Measurements from ENCODE around the gene BAK1. TPM values are rescaled to one million over a fixed set of nuclear protein-coding genes. Genes with fewer than 3 reads are reported as not detected.

Gene BAK1
- total RNA-seq, 3 donors from 2014 or later = 6.7 to 11.1 (median 7.0) TPM

GRCh38 chr6:33588894-33589293 lies 8.8 kb upstream of the BAK1 start:
- peak overlapping the region in 1 of 2 donors; percentile 77 for H3K27ac ChIP-seq
- H3K4me1 ChIP-seq = no peaks in the 10 kb centered on the region
- no peak for DNase-seq (ENCODE audit: low spot score in 2 of 2)
- TF ChIP-seq POLR2AphosphoS5 (IDR thresholded peaks at IDR 0.05) = no peak
- TF ChIP-seq, protein P1, sequence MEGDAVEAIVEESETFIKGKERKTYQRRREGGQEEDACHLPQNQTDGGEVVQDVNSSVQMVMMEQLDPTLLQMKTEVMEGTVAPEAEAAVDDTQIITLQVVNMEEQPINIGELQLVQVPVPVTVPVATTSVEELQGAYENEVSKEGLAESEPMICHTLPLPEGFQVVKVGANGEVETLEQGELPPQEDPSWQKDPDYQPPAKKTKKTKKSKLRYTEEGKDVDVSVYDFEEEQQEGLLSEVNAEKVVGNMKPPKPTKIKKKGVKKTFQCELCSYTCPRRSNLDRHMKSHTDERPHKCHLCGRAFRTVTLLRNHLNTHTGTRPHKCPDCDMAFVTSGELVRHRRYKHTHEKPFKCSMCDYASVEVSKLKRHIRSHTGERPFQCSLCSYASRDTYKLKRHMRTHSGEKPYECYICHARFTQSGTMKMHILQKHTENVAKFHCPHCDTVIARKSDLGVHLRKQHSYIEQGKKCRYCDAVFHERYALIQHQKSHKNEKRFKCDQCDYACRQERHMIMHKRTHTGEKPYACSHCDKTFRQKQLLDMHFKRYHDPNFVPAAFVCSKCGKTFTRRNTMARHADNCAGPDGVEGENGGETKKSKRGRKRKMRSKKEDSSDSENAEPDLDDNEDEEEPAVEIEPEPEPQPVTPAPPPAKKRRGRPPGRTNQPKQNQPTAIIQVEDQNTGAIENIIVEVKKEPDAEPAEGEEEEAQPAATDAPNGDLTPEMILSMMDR (IDR thresholded peaks at IDR 0.05) = no peak
- intact Hi-C loops (cut with DNase I; ENCODE audit: low total_unique reads) = loop anchor here (10.0 kb wide), 1 partner anchor 106 kb away; no protein-coding TSS in a partner anchor
- H3K36me3 ChIP-seq = no peaks in the 10 kb centered on the region
- no peaks in the 10 kb centered on the region for H3K9me3 ChIP-seq
- H3K4me3 ChIP-seq = no peak overlapping the region
- H3K27me3 ChIP-seq = no peaks in the 10 kb centered on the region

DNA sequence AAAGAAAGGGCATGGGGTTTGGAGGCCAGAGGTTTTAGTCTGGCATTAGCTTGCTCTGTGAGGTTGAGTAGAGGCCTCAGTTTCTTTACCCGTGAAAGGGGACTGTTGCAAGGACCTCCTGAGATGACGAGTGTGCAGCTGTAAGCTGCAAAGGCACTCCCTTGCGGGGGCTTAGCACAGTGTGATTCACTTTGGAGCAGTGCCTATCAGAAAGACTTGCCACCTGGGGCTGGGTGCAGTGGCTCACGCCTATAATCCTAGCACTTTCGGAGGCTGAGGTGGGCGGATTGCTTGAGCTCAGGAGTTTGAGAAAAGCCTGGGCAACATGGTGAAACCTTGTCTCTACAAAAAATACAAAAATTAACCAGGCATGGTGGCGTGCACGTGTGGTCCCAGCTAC lies 7.5 kb upstream of the BAK1 start:
- TF ChIP-seq POLR2A (IDR thresholded peaks at IDR 0.05) (no peak), POLR2AphosphoS5 (IDR thresholded peaks at IDR 0.05) (no peak)
- TF ChIP-seq, protein P1 (IDR thresholded peaks at IDR 0.05) = no peak
- no peaks in the 10 kb centered on the region for H3K9me3 ChIP-seq
- H3K27ac ChIP-seq = no peak overlapping the region
- no peaks in the 10 kb centered on the region for H3K4me1 ChIP-seq
- no peaks in the 10 kb centered on the region for H3K36me3 ChIP-seq
- no peak overlapping the region for H3K4me3 ChIP-seq
- intact Hi-C loops (cut with DNase I; ENCODE audit: low total_unique reads) = loop anchor here (10.0 kb wide), 1 partner anchor 107 kb away; no protein-coding TSS in a partner anchor
- H3K27me3 ChIP-seq = no peaks in the 10 kb centered on the region
- no peak for DNase-seq (ENCODE audit: low spot score in 2 of 2)

DNA sequence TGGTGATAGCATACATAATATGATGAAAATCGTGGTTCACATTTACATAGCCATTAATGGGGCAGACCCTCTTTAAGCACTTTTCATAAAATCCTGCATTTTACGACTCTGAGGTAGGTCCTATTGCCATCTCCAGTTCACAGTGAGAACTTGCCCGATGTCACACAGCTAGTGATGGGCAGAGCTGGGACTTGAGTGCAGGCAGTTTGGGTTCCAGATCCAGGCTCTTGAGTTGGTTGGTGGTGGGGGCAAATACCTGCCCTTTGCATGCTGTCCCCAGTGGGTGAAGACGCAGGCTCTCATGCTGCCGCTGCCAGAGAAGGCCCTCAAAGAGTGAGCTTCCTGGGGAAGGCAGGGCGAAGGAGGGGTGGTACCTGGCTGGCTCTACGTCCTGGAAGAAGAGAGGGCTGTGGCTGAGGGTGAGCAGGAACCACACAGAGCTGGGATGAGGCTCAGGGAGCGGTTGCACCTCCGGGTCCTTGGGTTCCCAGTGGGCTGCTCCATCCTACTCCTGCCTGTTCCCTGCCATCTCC lies 6.1 kb upstream of the BAK1 start:
- H3K4me1 ChIP-seq = no peaks in the 10 kb centered on the region
- no peaks in the 10 kb centered on the region for H3K9me3 ChIP-seq
- H3K4me3 ChIP-seq = no peak overlapping the region
- no peak for DNase-seq (ENCODE audit: low spot score in 2 of 2)
- no peaks in the 10 kb centered on the region for H3K27me3 ChIP-seq
- no peak overlapping the region for H3K27ac ChIP-seq
- no peaks in the 10 kb centered on the region for H3K36me3 ChIP-seq
- no peak for TF ChIP-seq POLR2AphosphoS5 (IDR thresholded peaks at IDR 0.05)
- TF ChIP-seq, protein P1 (IDR thresholded peaks at IDR 0.05) = no peak
- TF ChIP-seq POLR2A (IDR thresholded peaks at IDR 0.05) = no peak
- intact Hi-C loops (cut with DNase I; ENCODE audit: low total_unique reads) = loop anchor here (10.0 kb wide), 1 partner anchor 109 kb away; no protein-coding TSS in a partner anchor

DNA sequence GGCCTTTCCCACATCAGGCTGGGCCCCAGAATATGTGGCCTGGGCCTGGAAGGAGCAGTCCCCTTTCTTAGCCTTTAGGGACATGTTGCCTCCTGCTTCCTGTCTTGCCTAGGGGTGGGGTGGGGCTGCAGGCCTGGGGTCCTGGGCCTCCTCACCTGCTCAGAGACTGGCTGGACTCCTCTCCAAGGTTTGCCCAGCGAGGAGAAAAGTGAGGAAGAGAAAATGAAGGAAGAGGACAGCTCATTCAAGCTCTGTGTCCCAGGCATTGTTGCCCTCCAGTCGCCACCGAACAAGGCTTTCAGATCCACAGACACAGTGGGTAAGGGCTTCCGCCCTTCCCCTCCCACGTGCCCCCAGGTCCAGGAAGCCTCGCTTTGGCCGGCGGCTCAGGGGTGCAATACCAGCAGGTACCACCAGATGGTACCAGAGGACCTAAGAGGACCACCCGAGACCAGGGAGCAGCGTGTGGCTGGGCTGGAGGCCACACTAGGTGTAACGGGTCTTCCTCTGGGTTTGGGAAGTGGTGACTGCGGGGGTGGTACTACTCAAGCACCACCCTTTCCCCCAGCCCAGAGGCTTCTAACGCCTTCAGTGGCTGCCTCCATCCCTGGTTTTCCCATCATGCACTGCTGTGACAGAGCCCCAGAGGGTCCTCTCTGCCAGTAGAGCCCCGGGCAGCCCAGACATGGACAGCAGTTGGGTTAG lies 5.5 kb upstream of the BAK1 start:
- no peaks in the 10 kb centered on the region for H3K27me3 ChIP-seq
- H3K36me3 ChIP-seq = no peaks in the 10 kb centered on the region
- H3K9me3 ChIP-seq = no peaks in the 10 kb centered on the region
- peak; percentile 68 to 80 for DNase-seq (ENCODE audit: low spot score in 2 of 2)
- peak overlapping the region in 1 of 2 donors; percentile 26 for H3K27ac ChIP-seq
- H3K4me3 ChIP-seq = peak overlapping the region in 1 of 3 donors; percentile 25
- no peaks in the 10 kb centered on the region for H3K4me1 ChIP-seq
- intact Hi-C loops (cut with DNase I; ENCODE audit: low total_unique reads) = loop anchor here (10.0 kb wide), 1 partner anchor 109 kb away; no protein-coding TSS in a partner anchor
- TF ChIP-seq POLR2AphosphoS5 (IDR thresholded peaks at IDR 0.05) (no peak), POLR2A (IDR thresholded peaks at IDR 0.05) (no peak)
- TF ChIP-seq, protein P1 (IDR thresholded peaks at IDR 0.05) = peak; percentile 97 to 98 (median 98)
